ENCODE results near the gene SULF2.

GRCh38 chr20:47734870-47735269 lies 50.4 kb downstream of the SULF2 start:
- no peak for TF ChIP-seq CTCF (conservative IDR thresholded peaks at IDR 0.05)
- TF ChIP-seq EZH2 (IDR thresholded peaks at IDR 0.05; ENCODE audit: low read depth), result no peak

Measured in PC-9 (cell line).